Tibial nerve (tissue), 4 donors: ENCODE data around the gene EPB41L4A.

Experiments
- CTCF ChIP-seq, 5 experiments: fragments of 200-600 bp in 3 of 5; fragments of 450-650 bp in 2 of 5; sonication (generic) in 3 of 5; IDR thresholded peaks; one replicate each; pipeline ENCODE4 v1.5.1; 2016 to 2019; ENCODE audit warnings: antibody characterized with exemption in 5 of 5, mild to moderate bottlenecking in 3 of 5, moderate library complexity in 2 of 5
- EP300 ChIP-seq, 2 donors: sonication (generic); formaldehyde crosslinking; IDR thresholded peaks; one replicate each; pipeline ENCODE4 v1.6.1; 2017; ENCODE audit warnings: antibody characterized with exemption in 2 of 2, mild to moderate bottlenecking in 1 of 2
- POLR2A ChIP-seq, 2 donors: fragments of 450-650 bp; IDR thresholded peaks; one replicate each; pipeline ENCODE4 v1.6.1; 2017; ENCODE audit warnings: antibody characterized with exemption in 2 of 2, mild to moderate bottlenecking in 2 of 2, moderate library complexity in 2 of 2

GRCh38 chr5:112374818-112375217, 44.3 kb downstream of the EPB41L4A start:
- TF ChIP-seq CTCF (IDR thresholded peaks at IDR 0.05), result no peak
- TF ChIP-seq EP300 (IDR thresholded peaks at IDR 0.05), result no peak
- TF ChIP-seq POLR2A (IDR thresholded peaks at IDR 0.05), result no peak
